Activated naive CD8-positive, alpha-beta T cell (primary cell): Measurements from ENCODE around the gene SMG6.

Experiments
- H3K27ac Mint-ChIP-seq: one replicate; pipeline ENCODE4 v1.8.0; 2021; ENCODE audit warnings: mixed read lengths
- H3K27me3 Mint-ChIP-seq: one replicate; pipeline ENCODE4 v1.8.0; 2021; ENCODE audit warnings: mixed read lengths
- H3K36me3 Mint-ChIP-seq: one replicate; pipeline ENCODE4 v1.8.0; 2021; ENCODE audit warnings: mixed read lengths
- H3K4me1 Mint-ChIP-seq: one replicate; pipeline ENCODE4 v1.8.0; 2021; ENCODE audit warnings: low read depth, mixed read lengths
- H3K4me3 Mint-ChIP-seq: one replicate; pipeline ENCODE4 v1.8.0; 2021; ENCODE audit warnings: mild to moderate bottlenecking, mixed read lengths
- H3K9me3 Mint-ChIP-seq: one replicate; pipeline ENCODE4 v1.8.0; 2021; ENCODE audit warnings: low read depth, mixed read lengths

The SMG6 gene

DNA sequence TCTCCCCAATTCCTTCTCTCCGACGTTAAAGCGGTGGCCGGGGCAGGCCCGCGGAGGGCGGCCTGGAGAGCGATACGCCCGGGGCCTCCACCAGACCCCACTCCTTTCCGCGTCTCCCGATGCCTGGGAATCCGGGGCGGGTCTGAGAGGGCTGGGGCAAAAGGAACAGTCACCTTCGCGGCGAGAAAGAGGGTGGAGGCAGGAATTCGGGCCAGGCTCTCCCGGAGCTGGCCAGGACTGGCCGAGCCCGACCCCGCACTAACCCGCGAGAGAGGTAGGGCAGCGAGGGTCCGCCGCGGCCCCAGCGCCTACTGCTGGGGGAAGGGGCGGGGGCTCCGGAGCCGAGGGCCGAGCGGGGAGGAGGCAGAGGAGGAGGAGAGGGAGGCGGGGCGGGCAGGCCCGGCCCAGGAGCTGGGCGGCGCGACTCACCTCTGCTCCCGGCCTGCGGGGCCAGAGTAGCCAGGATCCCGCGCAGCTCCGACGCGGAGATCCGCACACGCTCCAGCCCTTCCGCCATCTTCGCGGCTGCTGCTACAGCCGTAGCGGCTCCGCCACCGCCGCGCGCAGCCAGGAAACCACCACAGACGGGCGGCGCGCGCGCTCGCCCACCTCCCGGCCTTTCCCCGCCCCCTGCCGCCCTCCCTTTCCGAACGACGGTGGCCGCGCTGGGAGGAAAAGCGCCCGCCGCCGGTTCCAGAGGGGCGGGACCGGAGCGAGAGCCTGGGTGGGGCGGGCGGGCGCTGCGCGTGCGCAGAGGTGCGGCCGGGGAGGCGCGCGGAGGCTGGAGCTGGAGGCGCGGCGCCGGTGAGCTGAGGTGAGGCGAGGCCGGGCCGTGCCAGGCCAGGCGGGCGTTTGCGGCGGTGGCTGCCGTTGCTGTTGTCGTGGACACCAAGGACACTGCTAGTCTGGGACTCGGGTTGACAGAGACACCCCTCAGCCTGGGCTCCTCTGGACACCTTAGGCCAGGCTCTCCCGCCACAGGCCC lies at the start of gene SMG6, which contains the start of gene SRR:
SMG6 (minus strand) TSS at position 582 of the 985 bp plus-strand sequence; CDS start at position 517, 65 bp downstream.
SRR (plus strand) TSS at position 747 of the 985 bp plus-strand sequence. CDS start 11,611 bp downstream, outside the sequence.
- peak within 1 kb of the TSS; percentile 95 for H3K4me3 Mint-ChIP-seq
- H3K4me1 Mint-ChIP-seq, result peaks cover 45% of the 10 kb centered on the region
- H3K27me3 Mint-ChIP-seq, result no peaks in the 10 kb centered on the region
- no peaks in the 10 kb centered on the region for H3K9me3 Mint-ChIP-seq
- H3K36me3 Mint-ChIP-seq, result peaks cover 13% of the 10 kb centered on the region
- H3K27ac Mint-ChIP-seq, result peak within 1 kb of the TSS; percentile 89

DNA sequence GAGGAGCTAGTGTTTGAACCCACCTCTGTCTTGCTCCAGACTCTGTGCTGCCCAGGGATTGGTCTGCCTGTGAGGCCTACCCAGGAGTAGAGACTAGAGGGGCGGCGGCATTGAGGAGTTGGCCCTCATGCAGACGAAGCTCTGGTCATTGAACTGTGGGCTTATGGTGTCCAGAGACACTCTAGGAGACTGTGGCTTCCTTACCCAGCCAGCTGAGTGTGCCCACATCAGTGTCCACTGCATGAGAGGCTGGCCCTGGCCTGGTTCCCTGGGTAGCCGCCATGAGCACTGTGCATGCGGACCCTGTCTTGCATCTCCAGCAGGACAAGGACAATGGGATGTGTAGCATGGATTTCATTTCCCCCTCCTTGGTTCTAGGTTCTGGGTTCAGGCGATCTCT lies 47.7 kb upstream of the SMG6 start:
- no peaks in the 10 kb centered on the region for H3K9me3 Mint-ChIP-seq
- no peaks in the 10 kb centered on the region for H3K27me3 Mint-ChIP-seq
- H3K36me3 Mint-ChIP-seq, result no peaks in the 10 kb centered on the region
- H3K4me3 Mint-ChIP-seq, result no peak overlapping the region
- peaks cover 20% of the 10 kb centered on the region for H3K4me1 Mint-ChIP-seq
- no peak overlapping the region for H3K27ac Mint-ChIP-seq

DNA sequence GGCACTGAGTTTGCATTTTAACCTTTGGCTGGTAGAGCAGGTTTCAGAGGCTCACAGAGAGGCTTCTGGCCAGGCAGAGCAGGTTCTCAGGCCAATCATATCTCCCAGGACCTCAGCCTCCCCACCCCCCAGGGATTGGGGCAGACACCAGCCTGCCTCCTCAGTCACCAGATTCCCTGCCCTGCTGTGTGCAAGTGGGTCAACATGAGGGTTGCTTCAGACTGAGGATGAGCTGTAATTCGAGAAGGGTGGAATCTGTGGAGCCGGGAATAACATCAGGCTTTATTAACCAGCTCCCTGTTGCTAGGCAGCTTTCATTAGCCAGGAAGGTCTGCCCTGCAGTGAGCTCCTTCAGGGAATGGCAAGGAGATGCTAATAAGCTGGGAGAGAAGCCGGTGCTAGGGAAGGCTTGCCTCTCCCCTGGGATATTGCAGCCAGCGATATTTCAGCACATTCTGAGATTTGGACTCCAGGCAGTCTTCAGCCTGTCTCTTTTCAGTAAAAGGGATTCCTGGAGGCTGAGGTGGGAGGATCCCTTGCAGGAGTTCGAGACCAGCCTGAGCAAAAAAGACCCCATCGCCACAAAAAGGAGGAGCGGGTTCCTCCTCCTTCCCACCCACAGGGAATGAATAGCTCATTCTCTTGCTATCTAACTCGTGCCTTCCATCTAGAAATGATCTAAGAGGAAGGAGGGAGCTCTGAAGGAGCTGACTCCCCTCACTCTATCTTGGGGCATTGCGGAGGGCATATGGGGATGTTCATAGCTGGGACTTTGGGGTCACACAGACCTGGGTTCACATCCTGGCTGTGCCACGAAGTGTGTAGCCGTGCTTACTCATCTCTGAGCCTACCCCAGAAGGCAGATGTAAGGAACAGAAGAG lies 44.5 kb upstream of the SMG6 start:
- Mint-ChIP-seq H3K4me3 (no peak overlapping the region), H3K27ac (no peak overlapping the region), H3K27me3 (no peaks in the 10 kb centered on the region), H3K9me3 (no peaks in the 10 kb centered on the region), H3K4me1 (peaks cover 9% of the 10 kb centered on the region), H3K36me3 (peaks cover 5% of the 10 kb centered on the region)

DNA sequence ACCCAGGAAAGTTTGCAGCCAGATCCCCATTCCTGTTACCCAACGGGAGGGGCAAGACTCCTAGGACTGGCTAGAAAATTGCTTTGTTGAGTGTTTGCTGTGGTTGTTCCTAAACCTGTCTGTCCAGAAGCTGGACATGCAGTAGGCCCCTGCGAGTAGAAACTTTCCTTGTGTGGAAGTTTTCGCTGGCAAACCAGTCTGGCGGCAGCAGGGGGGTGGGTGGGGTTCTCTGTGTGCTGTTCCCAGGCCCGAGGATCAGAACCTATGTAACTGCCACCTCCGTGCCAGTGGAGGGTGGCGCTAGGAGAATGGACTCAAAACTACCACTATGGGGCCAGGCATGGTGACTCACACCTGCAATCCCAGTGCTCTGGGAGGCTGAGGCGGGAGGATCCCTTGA lies 42.9 kb upstream of the SMG6 start:
- Mint-ChIP-seq H3K36me3 (peaks cover 5% of the 10 kb centered on the region), H3K27me3 (no peaks in the 10 kb centered on the region), H3K4me1 (peaks cover 20% of the 10 kb centered on the region), H3K27ac (no peak overlapping the region), H3K9me3 (no peaks in the 10 kb centered on the region), H3K4me3 (no peak overlapping the region)

DNA sequence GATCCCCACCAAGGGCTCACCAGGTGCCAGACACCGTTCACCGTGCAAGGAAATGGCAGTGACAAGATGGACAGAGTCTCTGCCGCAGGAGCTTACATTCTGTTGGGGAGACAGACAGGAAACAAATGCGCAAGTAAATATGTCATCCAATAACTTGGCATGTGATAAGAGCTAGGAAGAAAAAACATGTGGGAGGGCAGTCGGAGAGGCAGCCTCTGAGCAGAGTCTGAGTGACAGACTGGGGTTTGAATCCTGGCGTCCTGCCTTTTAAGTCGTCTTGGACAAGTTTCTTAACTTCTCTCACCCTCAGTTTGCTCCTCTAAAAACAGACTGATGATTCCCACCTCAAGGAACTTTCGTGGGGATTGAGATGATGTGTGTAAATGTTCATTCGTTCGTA lies 40.9 kb upstream of the SMG6 start:
- Mint-ChIP-seq H3K27me3 (no peaks in the 10 kb centered on the region), H3K9me3 (no peaks in the 10 kb centered on the region), H3K27ac (no peak overlapping the region), H3K4me1 (peaks cover 22% of the 10 kb centered on the region), H3K36me3 (peaks cover 5% of the 10 kb centered on the region), H3K4me3 (no peak overlapping the region)

DNA sequence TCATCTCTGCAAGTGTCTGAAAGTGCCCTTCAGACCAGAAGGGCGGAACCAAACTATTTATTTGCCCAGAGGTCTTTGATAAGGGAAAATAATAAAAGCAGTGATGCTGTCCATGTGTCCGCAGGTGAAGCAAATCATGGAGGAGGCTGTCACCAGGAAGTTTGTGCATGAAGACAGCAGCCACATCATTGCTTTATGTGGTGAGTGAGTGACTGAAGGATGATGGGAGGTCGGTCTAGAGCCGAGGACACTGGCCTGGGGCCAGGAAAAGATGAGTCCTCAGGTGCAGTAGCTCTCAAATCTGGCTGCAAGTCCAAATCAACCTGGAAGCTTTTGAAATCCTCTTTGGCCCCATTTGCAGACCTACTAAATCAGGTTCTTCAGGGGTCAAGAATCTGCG lies 39.8 kb upstream of the SMG6 start:
- Mint-ChIP-seq H3K4me3 (no peak overlapping the region), H3K4me1 (peaks cover 28% of the 10 kb centered on the region), H3K27ac (peak overlapping the region; percentile 73), H3K27me3 (no peaks in the 10 kb centered on the region), H3K36me3 (peaks cover 5% of the 10 kb centered on the region), H3K9me3 (no peaks in the 10 kb centered on the region)

DNA sequence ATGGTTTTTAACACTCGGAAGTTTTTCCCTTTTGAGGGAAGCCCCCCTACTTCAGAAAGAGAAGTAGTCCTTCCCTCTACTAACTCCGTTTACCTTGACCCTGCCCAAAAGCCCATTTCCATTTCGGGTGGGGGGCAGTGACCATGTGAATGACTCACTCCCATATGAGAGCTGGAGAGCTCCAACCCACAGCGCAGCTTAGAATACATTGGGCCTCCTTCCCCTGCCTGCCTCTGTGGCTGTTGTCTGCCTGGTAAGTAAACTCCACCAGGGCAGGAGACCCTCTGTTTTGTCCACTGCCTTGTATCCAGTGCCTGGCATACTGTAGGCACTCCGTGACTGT lies 34.7 kb upstream of the SMG6 start:
- H3K36me3 Mint-ChIP-seq, result peaks cover 16% of the 10 kb centered on the region
- H3K27ac Mint-ChIP-seq, result peak overlapping the region; percentile 82
- peak overlapping the region; percentile 88 for H3K4me3 Mint-ChIP-seq
- no peaks in the 10 kb centered on the region for H3K9me3 Mint-ChIP-seq
- H3K27me3 Mint-ChIP-seq, result no peaks in the 10 kb centered on the region
- peaks cover 36% of the 10 kb centered on the region for H3K4me1 Mint-ChIP-seq

DNA sequence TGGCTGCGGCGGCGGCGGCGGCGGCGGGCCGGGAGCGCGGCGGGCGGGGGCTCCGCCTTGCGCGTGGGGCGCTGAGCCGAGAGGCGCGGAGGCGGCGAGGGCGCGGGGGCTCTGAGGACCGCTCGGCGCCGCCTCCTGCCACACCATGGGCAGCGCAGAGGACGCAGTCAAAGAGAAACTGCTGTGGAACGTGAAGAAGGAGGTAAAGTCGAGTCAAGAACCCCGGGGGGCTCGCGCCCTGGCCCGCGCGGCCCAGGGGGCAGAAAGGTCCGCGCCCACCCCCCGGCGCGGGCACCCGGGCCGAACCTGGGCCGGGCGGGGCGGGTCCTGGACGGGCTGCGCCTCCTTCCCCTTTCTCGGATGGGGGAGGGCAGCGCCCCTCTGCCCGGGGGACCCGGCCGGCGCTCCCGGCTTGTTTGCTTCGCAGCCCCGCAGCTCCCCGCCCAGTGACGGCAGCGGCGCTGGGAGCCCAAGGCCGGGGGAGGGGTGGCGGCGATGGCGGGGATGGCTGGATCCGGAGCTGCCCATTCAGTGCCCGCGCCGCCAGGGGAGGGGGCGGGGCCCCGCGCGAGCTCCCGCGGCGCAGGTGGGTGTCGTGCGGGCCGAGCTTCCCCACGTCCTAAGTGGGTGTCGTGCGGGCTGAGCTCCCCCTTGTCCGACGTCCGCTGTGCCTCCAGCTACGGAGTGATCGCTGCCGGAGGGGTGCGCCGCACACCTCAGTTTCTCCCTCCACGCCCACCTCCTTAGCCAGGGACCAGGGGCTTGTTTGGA lies 34.1 kb upstream of the SMG6 start:
- peak overlapping the region; percentile 82 for H3K27ac Mint-ChIP-seq
- no peaks in the 10 kb centered on the region for H3K27me3 Mint-ChIP-seq
- H3K4me1 Mint-ChIP-seq, result peaks cover 31% of the 10 kb centered on the region
- H3K4me3 Mint-ChIP-seq, result peak overlapping the region; percentile 88
- no peaks in the 10 kb centered on the region for H3K9me3 Mint-ChIP-seq
- H3K36me3 Mint-ChIP-seq, result peaks cover 14% of the 10 kb centered on the region

DNA sequence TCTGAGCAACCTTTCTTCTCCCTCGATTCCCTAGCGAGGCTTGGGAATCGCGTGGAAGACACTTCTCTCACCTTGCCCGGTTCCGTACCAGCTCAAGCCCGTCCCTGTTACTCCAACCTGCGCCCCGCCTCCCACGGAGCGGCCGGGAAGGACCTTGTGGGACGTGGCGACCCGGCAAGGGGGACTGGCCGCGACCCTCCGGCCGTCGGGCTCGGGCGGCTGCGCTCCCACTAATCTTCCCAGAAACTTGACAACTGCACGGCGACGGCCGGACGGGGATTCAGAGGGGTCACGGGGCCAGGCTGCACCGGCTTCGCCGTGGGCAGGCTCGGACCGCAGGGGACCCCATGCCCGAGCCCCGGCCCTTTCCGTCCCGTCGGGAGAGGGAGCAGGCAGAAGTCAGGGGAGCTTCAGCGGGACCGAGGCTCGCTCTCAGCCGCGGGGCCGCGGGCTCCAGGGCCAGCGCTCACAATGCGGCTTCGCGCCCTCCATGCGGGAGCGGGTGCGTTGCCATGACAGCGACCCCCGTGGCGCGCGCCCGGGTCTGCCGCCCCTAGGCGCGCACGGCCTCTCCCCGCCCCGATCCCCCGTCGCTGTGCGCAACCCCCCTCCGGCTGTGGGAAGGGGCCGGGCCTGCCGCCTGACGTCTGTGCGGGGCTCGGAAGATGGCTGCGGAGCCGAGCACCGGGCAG lies 33.4 kb upstream of the SMG6 start, which contains the start of gene SGSM2:
SGSM2 (plus strand) TSS at position 650 of the 692 bp plus-strand sequence. CDS start 188 bp downstream, outside the sequence.
- Mint-ChIP-seq H3K9me3 (no peaks in the 10 kb centered on the region), H3K27ac (peak within 1 kb of the TSS; percentile 98), H3K4me1 (peaks cover 26% of the 10 kb centered on the region), H3K27me3 (no peaks in the 10 kb centered on the region), H3K4me3 (peak within 1 kb of the TSS; percentile 88), H3K36me3 (peaks cover 14% of the 10 kb centered on the region)

DNA sequence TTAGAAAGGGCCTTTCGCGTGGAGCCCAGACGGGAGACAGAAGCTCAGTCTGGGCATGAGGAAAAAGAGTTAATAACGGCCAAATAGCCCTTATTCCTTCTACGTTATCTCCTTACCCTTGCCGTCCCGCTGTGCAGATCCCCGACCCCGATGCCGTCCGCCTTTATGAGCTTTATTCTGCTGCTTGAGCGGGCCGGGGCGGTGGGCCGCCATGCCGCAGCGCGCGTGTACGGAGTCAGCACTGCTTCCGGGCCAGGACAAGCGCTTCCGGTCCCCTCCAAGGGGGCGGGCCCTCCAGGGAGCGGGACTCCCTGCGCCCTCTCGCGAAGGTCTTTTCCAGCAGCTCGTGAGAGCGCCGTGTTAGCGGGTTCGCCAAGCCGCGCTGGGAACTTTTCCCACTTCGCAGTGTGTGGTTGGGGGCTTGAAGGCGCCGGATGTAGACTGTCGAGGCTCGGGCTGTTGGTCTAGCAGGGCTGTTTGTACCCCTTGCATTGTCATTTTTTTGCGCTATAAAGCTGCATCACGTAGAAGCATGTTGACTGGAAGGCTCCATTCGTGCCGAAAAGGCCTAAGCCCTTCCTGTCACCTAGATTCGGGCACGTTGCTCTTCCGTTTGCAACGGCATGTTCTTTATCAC lies 32.7 kb upstream of the SMG6 start, which contains the start of gene TSR1:
TSR1 (minus strand) TSS at position 243 of the 637 bp plus-strand sequence; CDS start at position 213, 30 bp downstream.
- no peak within 1 kb of the TSS for H3K4me3 Mint-ChIP-seq
- peak within 1 kb of the TSS; percentile 98 for H3K27ac Mint-ChIP-seq
- peaks cover 14% of the 10 kb centered on the region for H3K36me3 Mint-ChIP-seq
- no peaks in the 10 kb centered on the region for H3K9me3 Mint-ChIP-seq
- H3K27me3 Mint-ChIP-seq, result no peaks in the 10 kb centered on the region
- H3K4me1 Mint-ChIP-seq, result peaks cover 22% of the 10 kb centered on the region

DNA sequence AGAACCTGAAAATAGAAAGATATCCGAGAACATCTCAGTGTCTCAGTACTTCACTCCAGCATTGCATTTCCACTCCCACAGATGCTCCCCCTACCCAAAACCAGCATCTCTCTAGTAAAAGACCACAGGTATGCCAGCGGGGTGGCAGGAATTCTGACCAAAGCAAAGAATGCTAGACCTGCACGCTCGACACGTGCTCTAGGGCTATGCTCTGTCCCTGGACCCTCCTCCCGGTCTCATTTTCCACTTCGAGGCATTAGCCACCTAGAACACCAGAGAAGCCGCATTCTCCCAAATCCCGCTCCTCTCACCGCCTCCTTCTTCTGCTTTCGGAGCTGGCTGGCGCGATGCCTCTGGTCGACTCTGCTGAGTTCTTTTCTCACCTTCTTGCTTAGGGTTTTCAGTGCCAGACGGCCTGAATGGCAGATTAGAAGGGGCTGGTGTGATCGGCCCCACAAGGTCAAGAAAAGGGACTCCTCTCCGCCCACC lies 32.2 kb upstream of the SMG6 start:
- Mint-ChIP-seq H3K27ac (peak overlapping the region; percentile 98), H3K4me3 (no peak overlapping the region)

DNA sequence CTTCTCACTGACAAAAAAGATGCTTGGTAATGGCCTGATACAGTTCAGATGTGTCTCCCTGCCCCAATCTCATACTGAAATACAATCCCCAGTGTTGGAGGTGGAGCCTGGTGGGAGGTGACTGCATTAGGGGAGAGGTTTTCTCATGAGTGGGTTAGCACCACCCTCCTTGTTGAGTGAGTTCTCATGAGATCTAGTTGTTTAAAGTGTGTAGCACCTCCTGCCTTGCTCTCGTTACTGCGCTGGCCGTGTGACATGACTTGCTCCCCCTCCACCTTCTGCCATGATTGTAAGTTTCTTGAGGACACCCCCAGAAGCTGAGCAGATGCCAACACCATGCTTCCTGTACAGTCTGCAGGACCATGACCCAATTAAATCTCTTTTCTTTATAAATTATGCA lies 27.7 kb upstream of the SMG6 start:
- peaks cover 16% of the 10 kb centered on the region for H3K4me1 Mint-ChIP-seq
- no peaks in the 10 kb centered on the region for H3K27me3 Mint-ChIP-seq
- H3K36me3 Mint-ChIP-seq, result peaks cover 20% of the 10 kb centered on the region
- no peak overlapping the region for H3K27ac Mint-ChIP-seq
- H3K4me3 Mint-ChIP-seq, result no peak overlapping the region
- H3K9me3 Mint-ChIP-seq, result no peaks in the 10 kb centered on the region

More for the DNA sequence above, 32.2 kb upstream of the SMG6 start:
- H3K27me3 Mint-ChIP-seq, result no peaks in the 10 kb centered on the region
- H3K4me1 Mint-ChIP-seq, result peaks cover 22% of the 10 kb centered on the region
- peaks cover 15% of the 10 kb centered on the region for H3K36me3 Mint-ChIP-seq
- no peaks in the 10 kb centered on the region for H3K9me3 Mint-ChIP-seq

DNA sequence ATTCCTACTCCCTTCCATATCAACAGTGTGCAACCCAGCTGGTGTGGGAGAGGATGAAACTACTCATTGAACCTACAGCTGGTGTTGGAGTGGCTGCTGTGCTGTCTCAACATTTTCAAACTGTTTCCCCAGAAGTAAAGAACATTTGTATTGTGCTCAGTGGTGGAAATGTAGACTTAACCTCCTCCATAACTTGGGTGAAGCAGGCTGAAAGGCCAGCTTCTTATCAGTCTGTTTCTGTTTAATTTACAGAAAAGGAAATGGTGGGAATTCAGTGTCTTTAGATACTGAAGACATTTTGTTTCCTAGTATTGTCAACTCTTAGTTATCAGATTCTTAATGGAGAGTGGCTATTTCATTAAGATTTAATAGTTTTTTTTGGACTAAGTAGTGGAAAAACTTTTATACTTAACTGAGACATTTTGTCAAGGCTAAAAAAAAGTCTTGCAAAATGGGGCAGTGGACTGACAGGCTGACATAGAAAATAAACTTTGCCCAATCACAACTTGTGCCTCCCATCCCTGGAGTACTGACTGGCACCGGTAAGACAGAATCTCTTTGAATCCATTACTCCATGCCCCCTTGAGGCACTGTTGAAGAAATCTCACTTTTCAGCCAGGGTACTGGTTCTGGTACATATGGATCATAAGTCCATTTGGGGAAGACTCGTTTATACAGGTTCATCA lies 20.2 kb upstream of the SMG6 start:
- H3K4me3 Mint-ChIP-seq, result no peak overlapping the region
- peaks cover 9% of the 10 kb centered on the region for H3K4me1 Mint-ChIP-seq
- H3K27ac Mint-ChIP-seq, result no peak overlapping the region
- no peaks in the 10 kb centered on the region for H3K27me3 Mint-ChIP-seq
- no peaks in the 10 kb centered on the region for H3K9me3 Mint-ChIP-seq
- peaks cover 16% of the 10 kb centered on the region for H3K36me3 Mint-ChIP-seq
